Measurements from ENCODE around the gene BTBD3. TPM values are rescaled to one million over a fixed set of nuclear protein-coding genes. Genes with fewer than 3 reads are reported as not detected.

Gene BTBD3
- total and polyA plus RNA-seq, 2 donors (not counting 3 experiments of a cell fraction or from before 2014, with no cell fraction given): 18.6 to 29.3 TPM

DNA sequence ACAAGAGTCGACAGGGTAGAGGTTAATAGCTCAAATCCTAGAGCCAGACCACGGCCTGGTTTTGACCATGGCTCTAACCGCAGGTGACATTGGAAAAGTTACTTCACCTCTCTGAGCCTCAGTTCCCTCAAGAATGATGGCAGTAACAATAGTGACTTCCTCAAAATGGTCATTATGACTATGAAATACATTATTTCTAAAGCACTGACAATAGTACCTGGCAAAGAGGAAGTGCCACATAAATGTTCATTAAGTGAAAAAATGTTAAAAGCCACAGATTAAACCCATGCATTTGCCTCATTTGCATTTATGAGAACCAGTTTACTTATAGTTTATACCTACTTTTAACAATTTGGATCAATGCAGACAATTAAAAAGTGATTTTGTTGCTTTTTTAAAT, 12.3 kb downstream of the BTBD3 start:
- Histone ChIP-seq H3K4me1 (ENCODE audit: control insufficient read depth, extremely low read depth, insufficient read depth, low read length) (no peaks in the 10 kb centered on the region), H3K4me2 (ENCODE audit: insufficient read depth, low read length) (no peak overlapping the region), H3K9me1 (replicated peaks; ENCODE audit: control insufficient read depth, extremely low read depth, insufficient read depth, low read length) (no peaks in the 10 kb centered on the region), H3K9me3 (replicated peaks; ENCODE audit: control insufficient read depth, insufficient read depth, low read length) (no peaks in the 10 kb centered on the region), H3K36me3 (ENCODE audit: control insufficient read depth in 2 of 2, extremely low read depth in 1 of 2, insufficient read depth in 2 of 2, low read length in 2 of 2) (peaks cover 0 to 3% of the 10 kb centered on the region in 2 experiments), H4K20me1 (replicated peaks; ENCODE audit: control insufficient read depth, extremely low read depth, insufficient read depth, low read length) (no peaks in the 10 kb centered on the region), H3K79me2 (ENCODE audit: control insufficient read depth, insufficient read depth, low read length) (no peaks in the 10 kb centered on the region), H2AFZ (ENCODE audit: low read depth, low read length) (no peak overlapping the region), H3K27ac (ENCODE audit: insufficient read depth, low read depth, low read length) (no peak overlapping the region), H3K4me3 (replicated peaks in 1 of 3; ENCODE audit: insufficient read depth in 1 of 3, low read depth in 1 of 3, low read length in 3 of 3) (no peak overlapping the region), H3K9ac (replicated peaks; ENCODE audit: extremely low read depth, insufficient read depth, low read length) (no peak overlapping the region), H3K27me3 (ENCODE audit: control insufficient read depth in 2 of 2, insufficient read depth in 2 of 2, low read length in 2 of 2) (no peaks in the 10 kb centered on the region)
- no peak for FAIRE-seq
- dilution Hi-C loops (cut with MboI; ENCODE audit: extremely low pct_ligation_motif_present, low sequenced_read_pairs) (no loop called here), intact Hi-C loops (cut with micrococcal nuclease) (no loop called here)
- BruUV-seq (replicated peaks): no TSS peak
- DNase-seq (ENCODE audit: low read depth, low spot score): no peak
- POLR2A ChIA-PET: no interaction called here
- TF ChIP-seq POLR2A (IDR thresholded peaks at IDR 0.05; ENCODE audit: low read depth, low read length): no peak
- no peak for TF ChIP-seq EZH2 (IDR thresholded peaks at IDR 0.05; ENCODE audit: borderline replicate concordance, low read depth, low read length, severe bottlenecking)
- CTCF ChIA-PET: no interaction called here

DNA sequence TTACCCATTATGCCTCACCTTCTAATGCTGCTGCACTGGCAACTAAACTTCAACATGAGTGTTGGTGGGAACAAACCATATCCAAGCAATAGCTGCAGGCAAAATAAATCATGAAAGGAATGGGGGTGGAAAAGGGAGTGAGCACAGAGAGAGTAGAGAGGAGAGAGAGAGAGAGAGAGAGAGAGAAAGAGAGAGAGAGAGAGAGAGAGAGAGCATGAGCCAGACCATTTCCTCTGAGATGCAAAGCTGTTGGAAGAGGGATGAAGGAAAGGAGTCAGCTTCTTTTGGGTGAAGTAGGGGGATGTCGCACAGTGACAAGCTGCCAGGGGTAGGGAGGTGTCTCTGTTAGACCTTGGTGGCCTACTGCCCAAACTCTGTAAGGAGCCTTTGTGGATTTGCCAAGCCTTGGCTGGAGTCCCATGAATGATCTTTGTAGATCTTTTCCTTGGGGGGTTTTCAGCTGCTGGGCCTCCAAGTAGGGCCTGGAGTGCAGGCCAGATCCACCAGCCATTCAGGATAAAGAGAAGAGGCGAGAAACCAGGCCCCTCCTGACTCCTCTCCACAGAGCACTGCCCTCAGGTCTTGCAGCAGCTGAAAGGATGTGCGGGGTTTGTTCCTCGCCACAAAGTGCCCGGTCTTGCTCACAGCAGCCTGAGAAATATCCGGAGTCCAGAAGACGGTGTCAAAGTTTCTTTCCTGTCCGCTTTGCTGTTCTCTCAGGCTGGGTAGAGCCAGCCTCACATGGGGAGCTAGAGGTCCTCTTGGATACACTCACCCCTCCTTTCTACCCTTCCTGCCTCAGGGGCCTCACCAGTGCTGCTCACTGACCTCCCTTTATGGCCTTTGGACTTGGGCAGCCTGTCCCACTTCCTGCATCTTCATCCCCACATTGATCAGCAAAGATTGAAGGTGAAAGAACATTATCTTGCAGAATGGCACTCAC, 17.8 kb downstream of the BTBD3 start:
- FAIRE-seq (no peak), DNase-seq (ENCODE audit: low read depth, low spot score) (no peak)
- dilution Hi-C loops (cut with MboI; ENCODE audit: extremely low pct_ligation_motif_present, low sequenced_read_pairs) (no loop called here), intact Hi-C loops (cut with micrococcal nuclease) (no loop called here)
- POLR2A ChIA-PET: no interaction called here
- no peak for TF ChIP-seq POLR2AphosphoS5 (IDR thresholded peaks at IDR 0.05; ENCODE audit: insufficient read depth, low read depth, low read length)
- no peak for TF ChIP-seq GATA2 (IDR thresholded peaks at IDR 0.05; ENCODE audit: insufficient read depth, insufficient read length, low read depth, low read length)
- TF ChIP-seq, protein P1, sequence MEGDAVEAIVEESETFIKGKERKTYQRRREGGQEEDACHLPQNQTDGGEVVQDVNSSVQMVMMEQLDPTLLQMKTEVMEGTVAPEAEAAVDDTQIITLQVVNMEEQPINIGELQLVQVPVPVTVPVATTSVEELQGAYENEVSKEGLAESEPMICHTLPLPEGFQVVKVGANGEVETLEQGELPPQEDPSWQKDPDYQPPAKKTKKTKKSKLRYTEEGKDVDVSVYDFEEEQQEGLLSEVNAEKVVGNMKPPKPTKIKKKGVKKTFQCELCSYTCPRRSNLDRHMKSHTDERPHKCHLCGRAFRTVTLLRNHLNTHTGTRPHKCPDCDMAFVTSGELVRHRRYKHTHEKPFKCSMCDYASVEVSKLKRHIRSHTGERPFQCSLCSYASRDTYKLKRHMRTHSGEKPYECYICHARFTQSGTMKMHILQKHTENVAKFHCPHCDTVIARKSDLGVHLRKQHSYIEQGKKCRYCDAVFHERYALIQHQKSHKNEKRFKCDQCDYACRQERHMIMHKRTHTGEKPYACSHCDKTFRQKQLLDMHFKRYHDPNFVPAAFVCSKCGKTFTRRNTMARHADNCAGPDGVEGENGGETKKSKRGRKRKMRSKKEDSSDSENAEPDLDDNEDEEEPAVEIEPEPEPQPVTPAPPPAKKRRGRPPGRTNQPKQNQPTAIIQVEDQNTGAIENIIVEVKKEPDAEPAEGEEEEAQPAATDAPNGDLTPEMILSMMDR (IDR thresholded peaks at IDR 0.05; ENCODE audit: extremely low read depth in 1 of 2, insufficient read depth in 1 of 2, low read depth in 1 of 2, low read length in 2 of 2): no peak
- no peak for TF ChIP-seq MYC (IDR thresholded peaks at IDR 0.05; ENCODE audit: low read depth, low read length)
- TF ChIP-seq FOS (IDR thresholded peaks at IDR 0.05; ENCODE audit: borderline replicate concordance, insufficient read depth, low read length): no peak
- TF ChIP-seq, protein P2, sequence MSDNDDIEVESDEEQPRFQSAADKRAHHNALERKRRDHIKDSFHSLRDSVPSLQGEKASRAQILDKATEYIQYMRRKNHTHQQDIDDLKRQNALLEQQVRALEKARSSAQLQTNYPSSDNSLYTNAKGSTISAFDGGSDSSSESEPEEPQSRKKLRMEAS (IDR thresholded peaks at IDR 0.05; ENCODE audit: insufficient read depth, insufficient read length): no peak
- TF ChIP-seq JUN (IDR thresholded peaks at IDR 0.05; ENCODE audit: borderline replicate concordance, insufficient read depth, insufficient read length, low read depth): no peak
- no peak for TF ChIP-seq POLR2A (IDR thresholded peaks at IDR 0.05; ENCODE audit: low read depth, low read length)
- TF ChIP-seq EZH2 (IDR thresholded peaks at IDR 0.05; ENCODE audit: borderline replicate concordance, low read depth, low read length, severe bottlenecking): no peak
- CTCF ChIA-PET: no interaction called here
- H3K4me1 ChIP-seq (ENCODE audit: control insufficient read depth, extremely low read depth, insufficient read depth, low read length): no peaks in the 10 kb centered on the region
- H3K79me2 ChIP-seq (ENCODE audit: control insufficient read depth, insufficient read depth, low read length): no peaks in the 10 kb centered on the region
- no peak overlapping the region for H2AFZ ChIP-seq (ENCODE audit: low read depth, low read length)
- no peaks in the 10 kb centered on the region for H3K9me1 ChIP-seq (replicated peaks; ENCODE audit: control insufficient read depth, extremely low read depth, insufficient read depth, low read length)
- H4K20me1 ChIP-seq (replicated peaks; ENCODE audit: control insufficient read depth, extremely low read depth, insufficient read depth, low read length): no peaks in the 10 kb centered on the region
- H3K27me3 ChIP-seq (ENCODE audit: control insufficient read depth in 2 of 2, insufficient read depth in 2 of 2, low read length in 2 of 2): no peaks in the 10 kb centered on the region
- H3K36me3 ChIP-seq (ENCODE audit: control insufficient read depth in 2 of 2, extremely low read depth in 1 of 2, insufficient read depth in 2 of 2, low read length in 2 of 2): no peaks in the 10 kb centered on the region
- no peaks in the 10 kb centered on the region for H3K9me3 ChIP-seq (replicated peaks; ENCODE audit: control insufficient read depth, insufficient read depth, low read length)
- BruUV-seq (replicated peaks): no TSS peak
- no peak overlapping the region for H3K27ac ChIP-seq (ENCODE audit: insufficient read depth, low read depth, low read length)
- no peak overlapping the region for H3K9ac ChIP-seq (replicated peaks; ENCODE audit: extremely low read depth, insufficient read depth, low read length)
- no peak overlapping the region for H3K4me3 ChIP-seq (replicated peaks in 1 of 3; ENCODE audit: insufficient read depth in 1 of 3, low read depth in 1 of 3, low read length in 3 of 3)
- no peak overlapping the region for H3K4me2 ChIP-seq (ENCODE audit: insufficient read depth, low read length)

Data from endothelial cell of umbilical vein (primary cell).